Fibroblast of mammary gland (primary cell): ENCODE measurements around the gene FGF14.
A peak's percentile ranks its signal among the peaks of the same experiment; 100 is the strongest.

Experiments
- DNase-seq: peaks from one replicate; pipeline ENCODE4 v3.0.0-alpha.2; 2010; ENCODE audit warnings: low read depth
- H3K4me3 ChIP-seq: 2 replicates; pipeline ENCODE4 v1.5.1; 2011; ENCODE audit warnings: low read depth, mild to moderate bottlenecking, low read length, moderate library complexity; ENCODE audit not compliant: control insufficient read depth
- TF ChIP-seq, protein P1 (sequence below): conservative IDR thresholded peaks from 2 replicates; pipeline ENCODE4 v1.5.1; 2011; ENCODE audit warnings: low read depth, low read length, inconsistent platforms; ENCODE audit not compliant: control insufficient read depth, insufficient read depth

FGF14 gene

DNA sequence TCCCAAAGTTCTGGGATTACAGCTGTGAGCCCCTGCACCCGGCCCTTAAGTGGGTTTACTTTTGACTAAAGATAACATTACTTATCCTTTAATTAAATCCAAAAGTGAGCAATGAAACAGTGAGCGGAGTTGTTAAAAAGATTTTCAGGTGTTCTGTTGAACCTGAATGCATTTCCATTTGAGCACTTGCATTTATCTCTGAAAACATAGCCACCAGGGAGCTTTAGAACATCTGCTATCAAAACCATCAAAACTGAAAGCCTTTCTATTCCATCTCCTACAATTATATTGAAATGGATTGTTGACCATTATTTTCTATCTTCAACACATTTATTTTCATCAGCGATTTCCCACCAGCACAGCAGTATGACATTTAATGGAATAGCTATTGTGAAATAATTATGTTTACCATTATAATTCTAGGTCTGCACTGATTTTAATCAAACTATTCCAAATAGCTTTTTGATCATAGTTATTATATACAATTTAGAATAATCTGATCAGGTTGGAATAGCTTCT, 269.0 kb downstream of the FGF14 start:
- TF ChIP-seq, protein P1, sequence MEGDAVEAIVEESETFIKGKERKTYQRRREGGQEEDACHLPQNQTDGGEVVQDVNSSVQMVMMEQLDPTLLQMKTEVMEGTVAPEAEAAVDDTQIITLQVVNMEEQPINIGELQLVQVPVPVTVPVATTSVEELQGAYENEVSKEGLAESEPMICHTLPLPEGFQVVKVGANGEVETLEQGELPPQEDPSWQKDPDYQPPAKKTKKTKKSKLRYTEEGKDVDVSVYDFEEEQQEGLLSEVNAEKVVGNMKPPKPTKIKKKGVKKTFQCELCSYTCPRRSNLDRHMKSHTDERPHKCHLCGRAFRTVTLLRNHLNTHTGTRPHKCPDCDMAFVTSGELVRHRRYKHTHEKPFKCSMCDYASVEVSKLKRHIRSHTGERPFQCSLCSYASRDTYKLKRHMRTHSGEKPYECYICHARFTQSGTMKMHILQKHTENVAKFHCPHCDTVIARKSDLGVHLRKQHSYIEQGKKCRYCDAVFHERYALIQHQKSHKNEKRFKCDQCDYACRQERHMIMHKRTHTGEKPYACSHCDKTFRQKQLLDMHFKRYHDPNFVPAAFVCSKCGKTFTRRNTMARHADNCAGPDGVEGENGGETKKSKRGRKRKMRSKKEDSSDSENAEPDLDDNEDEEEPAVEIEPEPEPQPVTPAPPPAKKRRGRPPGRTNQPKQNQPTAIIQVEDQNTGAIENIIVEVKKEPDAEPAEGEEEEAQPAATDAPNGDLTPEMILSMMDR = no peak
- no peak overlapping the region for H3K4me3 ChIP-seq
- DNase-seq = no peak

GRCh38 chr13:102131246-102131645, 270.6 kb downstream of the FGF14 start:
- no peak overlapping the region for H3K4me3 ChIP-seq
- TF ChIP-seq, protein P1 = no peak
- DNase-seq = peak; percentile 7

DNA sequence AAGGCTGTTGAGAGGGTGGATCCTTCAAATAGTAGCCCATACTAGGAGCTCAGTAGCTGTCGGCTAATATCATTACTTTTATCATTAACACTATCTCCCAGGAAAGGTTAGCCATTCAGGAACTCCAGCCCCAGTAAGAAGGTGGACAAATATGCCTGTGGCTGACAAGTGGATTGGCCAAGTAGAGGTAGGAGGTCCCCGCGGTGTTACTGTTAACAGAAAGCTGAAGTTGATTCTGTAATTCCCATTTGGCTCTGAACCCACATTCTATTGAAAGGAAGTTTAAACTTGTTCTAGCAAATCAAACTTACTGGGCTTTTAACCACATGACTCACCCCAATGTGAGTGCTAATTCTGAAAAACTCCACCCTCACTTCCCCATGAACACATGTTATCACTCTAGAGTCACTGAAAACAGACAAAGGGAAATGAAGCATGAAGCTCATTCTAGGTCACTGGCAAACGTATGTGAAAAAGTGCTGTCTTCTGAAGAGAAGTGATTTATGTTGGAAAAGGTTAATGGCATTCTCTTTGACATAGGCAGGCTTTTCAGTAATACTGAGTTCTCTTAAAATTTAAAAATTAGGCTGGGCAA, 273.5 kb downstream of the FGF14 start:
- TF ChIP-seq, protein P1 = no peak
- no peak overlapping the region for H3K4me3 ChIP-seq
- DNase-seq = peak; percentile 95

DNA sequence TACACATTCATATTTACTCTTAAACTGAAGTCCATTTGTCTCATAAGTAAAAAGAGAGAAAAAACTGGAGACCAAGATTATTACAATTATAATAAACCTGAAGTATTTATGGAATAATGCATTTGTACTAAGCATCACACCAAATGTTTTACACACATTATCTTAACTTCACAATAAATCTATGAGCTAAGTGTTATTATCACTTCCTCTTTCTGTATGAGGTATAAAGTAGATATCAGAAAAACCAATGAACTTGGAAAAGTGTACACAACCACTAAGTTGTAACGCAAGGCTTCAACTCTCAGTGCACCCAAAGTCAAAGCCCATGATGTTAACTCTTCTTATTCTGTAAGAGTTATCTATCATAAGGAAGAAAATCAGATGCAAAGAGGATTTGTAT, 274.7 kb downstream of the FGF14 start:
- no peak overlapping the region for H3K4me3 ChIP-seq
- TF ChIP-seq, protein P1 = no peak
- no peak for DNase-seq

- no peak for DNase-seq
- TF ChIP-seq, protein P1 = no peak
- no peak overlapping the region for H3K4me3 ChIP-seq
These were observed 279.7 kb downstream of the FGF14 start for GRCh38 chr13:102122147-102122546.

DNA sequence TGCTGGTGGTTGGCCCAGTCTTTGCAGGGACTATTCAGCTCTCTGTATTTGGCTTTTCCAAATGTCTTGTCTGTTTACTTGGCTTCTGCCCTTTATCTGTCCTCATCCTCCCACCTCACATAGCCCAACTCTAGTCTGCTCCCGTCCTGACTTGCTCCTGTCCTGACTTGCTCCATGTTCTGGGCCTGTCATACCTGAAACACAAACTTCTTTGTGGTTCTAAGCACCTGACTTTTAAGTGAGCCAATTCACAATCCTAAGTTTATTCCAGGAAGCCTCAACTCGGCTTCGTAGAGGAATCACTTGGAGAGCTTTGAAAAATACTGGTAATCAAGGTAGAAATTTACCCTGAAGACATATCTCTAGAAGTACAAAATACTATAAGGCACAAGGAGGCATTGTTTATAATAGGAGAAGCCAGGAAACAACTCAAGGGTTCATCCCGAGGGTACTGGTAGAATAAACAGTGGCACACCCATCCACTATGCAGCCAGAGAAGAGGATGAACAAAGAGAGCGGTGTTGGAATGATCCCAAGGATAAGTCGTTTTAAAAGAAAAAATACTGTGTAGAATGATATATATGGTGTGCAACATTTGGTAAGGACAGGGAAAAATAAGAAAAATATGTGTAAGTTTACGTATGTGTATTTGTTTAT, 284.5 kb downstream of the FGF14 start:
- H3K4me3 ChIP-seq = no peak overlapping the region
- TF ChIP-seq, protein P1 = no peak
- DNase-seq = no peak

DNA sequence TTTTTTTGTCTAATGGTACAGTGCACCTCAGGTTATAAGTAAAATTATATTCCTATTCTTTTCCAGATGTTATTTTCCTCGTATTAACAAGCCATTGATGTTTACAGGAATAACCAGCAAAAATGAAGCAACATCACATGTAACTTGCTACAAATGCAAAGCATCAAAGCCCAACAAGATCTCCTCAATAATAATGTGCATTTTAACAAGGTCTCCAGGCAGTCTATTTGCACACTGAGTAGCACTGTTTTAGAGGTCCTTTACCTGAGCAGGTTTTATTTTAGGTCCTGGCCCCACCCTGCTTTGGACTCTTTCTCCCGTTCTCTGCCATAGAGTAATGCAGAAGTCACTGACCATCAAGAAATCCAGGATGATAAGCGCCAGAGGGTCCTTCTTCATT, 298.4 kb downstream of the FGF14 start:
- TF ChIP-seq, protein P1 = no peak
- no peak overlapping the region for H3K4me3 ChIP-seq
- no peak for DNase-seq
